ENCODE data around the gene GALK1. TPM values are rescaled to one million over a fixed set of nuclear protein-coding genes. Genes with fewer than 3 reads are reported as not detected.
"Not testable (repeated sequence)": the region's sequence is repeated elsewhere in the genome, so short reads cannot be mapped to it uniquely, and the experiment has no call there.

Gene GALK1
- total RNA-seq, 1 donor from 2014 or later, result 13.4 TPM

GRCh38 chr17:75783069-75783783 is 18.2 kb upstream of the GALK1 start:
- H3K36me3 ChIP-seq (ENCODE audit: control insufficient read depth, insufficient read depth, low read length), result peaks cover 5% of the 10 kb centered on the region
- FAIRE-seq (no peak), DNase-seq (ENCODE audit: low read depth) (peak; percentile 87)
- TF ChIP-seq, protein P1, sequence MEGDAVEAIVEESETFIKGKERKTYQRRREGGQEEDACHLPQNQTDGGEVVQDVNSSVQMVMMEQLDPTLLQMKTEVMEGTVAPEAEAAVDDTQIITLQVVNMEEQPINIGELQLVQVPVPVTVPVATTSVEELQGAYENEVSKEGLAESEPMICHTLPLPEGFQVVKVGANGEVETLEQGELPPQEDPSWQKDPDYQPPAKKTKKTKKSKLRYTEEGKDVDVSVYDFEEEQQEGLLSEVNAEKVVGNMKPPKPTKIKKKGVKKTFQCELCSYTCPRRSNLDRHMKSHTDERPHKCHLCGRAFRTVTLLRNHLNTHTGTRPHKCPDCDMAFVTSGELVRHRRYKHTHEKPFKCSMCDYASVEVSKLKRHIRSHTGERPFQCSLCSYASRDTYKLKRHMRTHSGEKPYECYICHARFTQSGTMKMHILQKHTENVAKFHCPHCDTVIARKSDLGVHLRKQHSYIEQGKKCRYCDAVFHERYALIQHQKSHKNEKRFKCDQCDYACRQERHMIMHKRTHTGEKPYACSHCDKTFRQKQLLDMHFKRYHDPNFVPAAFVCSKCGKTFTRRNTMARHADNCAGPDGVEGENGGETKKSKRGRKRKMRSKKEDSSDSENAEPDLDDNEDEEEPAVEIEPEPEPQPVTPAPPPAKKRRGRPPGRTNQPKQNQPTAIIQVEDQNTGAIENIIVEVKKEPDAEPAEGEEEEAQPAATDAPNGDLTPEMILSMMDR (IDR thresholded peaks at IDR 0.05; ENCODE audit: insufficient read depth, low read length, severe bottlenecking), result peak; percentile 55
- H3K4me3 ChIP-seq (ENCODE audit: low read depth, low read length), result peak overlapping the region; percentile 4
- H3K27me3 ChIP-seq (ENCODE audit: control insufficient read depth, insufficient read depth, low read length), result no peaks in the 10 kb centered on the region

GRCh38 chr17:75779987-75780889 is 15.2 kb upstream of the GALK1 start:
- FAIRE-seq (no peak), DNase-seq (ENCODE audit: low read depth) (no peak)
- H3K4me3 ChIP-seq (ENCODE audit: low read depth, low read length), result peak overlapping the region; percentile 61
- TF ChIP-seq, protein P1 (IDR thresholded peaks at IDR 0.05; ENCODE audit: insufficient read depth, low read length, severe bottlenecking), result no peak
- H3K27me3 ChIP-seq (ENCODE audit: control insufficient read depth, insufficient read depth, low read length), result no peaks in the 10 kb centered on the region
- H3K36me3 ChIP-seq (ENCODE audit: control insufficient read depth, insufficient read depth, low read length), result peaks cover 5% of the 10 kb centered on the region

GRCh38 chr17:75779250-75779986 is 14.4 kb upstream of the GALK1 start:
- FAIRE-seq (peak; percentile 85), DNase-seq (ENCODE audit: low read depth) (peak; percentile 99)
- H3K4me3 ChIP-seq (ENCODE audit: low read depth, low read length), result peak overlapping the region; percentile 61
- H3K36me3 ChIP-seq (ENCODE audit: control insufficient read depth, insufficient read depth, low read length), result peaks cover 5% of the 10 kb centered on the region
- TF ChIP-seq, protein P1 (IDR thresholded peaks at IDR 0.05; ENCODE audit: insufficient read depth, low read length, severe bottlenecking), result no peak
- H3K27me3 ChIP-seq (ENCODE audit: control insufficient read depth, insufficient read depth, low read length), result no peaks in the 10 kb centered on the region

GRCh38 chr17:75778861-75779249 is 13.9 kb upstream of the GALK1 start:
- DNase-seq (ENCODE audit: low read depth) (no peak), FAIRE-seq (no peak)

DNA sequence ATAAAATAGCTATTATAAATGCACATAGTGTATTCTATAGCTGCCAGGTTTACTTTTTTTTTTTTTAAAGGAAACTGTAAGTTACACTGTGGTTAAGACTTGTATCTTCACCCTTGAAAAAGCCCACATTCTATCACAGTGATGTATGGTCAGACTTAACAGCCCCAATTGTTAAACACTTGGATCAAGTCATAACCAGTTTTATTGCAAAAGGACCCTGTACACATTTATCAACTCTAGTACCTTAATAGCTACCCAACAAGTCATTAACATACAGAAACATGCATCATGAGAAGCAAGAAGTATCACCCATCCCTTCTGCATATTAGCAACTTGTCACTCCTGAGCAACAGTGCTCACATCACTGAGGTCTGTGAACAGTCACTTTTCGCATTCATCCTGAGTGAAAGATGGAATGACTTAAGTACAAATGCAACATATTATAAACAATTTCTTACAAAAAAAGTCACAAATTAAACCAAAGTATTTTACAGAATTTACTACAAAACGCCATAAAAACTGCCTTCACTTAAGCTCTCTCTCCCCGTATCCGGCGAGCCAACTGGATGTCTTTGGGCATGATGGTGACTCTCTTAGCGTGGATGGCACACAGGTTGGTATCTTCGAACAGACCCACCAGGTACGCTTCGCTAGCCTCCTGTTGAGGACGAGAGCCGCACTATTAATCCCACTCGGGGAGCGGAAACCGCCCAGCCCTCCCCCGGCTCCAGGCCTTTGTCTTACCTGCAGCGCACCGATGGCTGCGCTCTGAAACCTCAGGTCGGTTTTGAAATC is 13.3 kb upstream of the GALK1 start:
- H3K36me3 ChIP-seq (ENCODE audit: control insufficient read depth, insufficient read depth, low read length); DNase-seq (ENCODE audit: low read depth); FAIRE-seq; H3K27me3 ChIP-seq (ENCODE audit: control insufficient read depth, insufficient read depth, low read length): not testable (repeated sequence)
- peak overlapping the region; percentile 61 for H3K4me3 ChIP-seq (ENCODE audit: low read depth, low read length)

More at GRCh38 chr17:75778861-75779249, 13.9 kb upstream of the GALK1 start:
- H3K4me3 ChIP-seq (ENCODE audit: low read depth, low read length), result peak overlapping the region; percentile 61
- H3K27me3 ChIP-seq (ENCODE audit: control insufficient read depth, insufficient read depth, low read length), result no peaks in the 10 kb centered on the region
- peaks cover 5% of the 10 kb centered on the region for H3K36me3 ChIP-seq (ENCODE audit: control insufficient read depth, insufficient read depth, low read length)
- TF ChIP-seq, protein P1 (IDR thresholded peaks at IDR 0.05; ENCODE audit: insufficient read depth, low read length, severe bottlenecking), result peak; percentile 74
